GM18526 (cell line): Measurements from ENCODE around the gene RNASET2.

Experiments
- POLR2A ChIP-seq: IDR thresholded peaks from 3 replicates; pipeline ENCODE4 v1.6.1; 2011; ENCODE audit not compliant: insufficient read length; ENCODE audit errors: extremely low read depth

Gene RNASET2

DNA sequence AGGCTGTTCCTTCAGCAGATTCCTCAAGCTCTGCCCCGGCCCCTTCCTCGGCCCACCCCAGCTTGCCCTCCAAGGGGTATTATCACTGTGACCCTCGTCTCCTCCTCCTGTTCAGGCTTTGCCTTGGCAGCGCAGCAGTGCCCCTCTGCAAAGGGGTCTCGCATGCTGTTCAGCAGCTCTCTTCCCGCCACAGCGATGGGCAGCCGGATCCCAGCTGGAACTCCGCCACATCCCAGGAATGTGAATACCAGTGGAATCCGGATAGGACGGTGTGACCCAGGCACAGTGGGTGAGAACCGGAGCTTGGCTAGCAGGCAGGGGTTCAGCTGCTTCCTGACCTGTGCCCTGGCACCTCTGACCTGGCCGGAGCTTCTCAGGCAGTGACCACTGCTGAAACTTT, 52.9 kb downstream of the RNASET2 start:
- TF ChIP-seq POLR2A: no peak

- TF ChIP-seq POLR2A: no peak
Measured at GRCh38 chr6:166903027-166903426, 53.3 kb downstream of the RNASET2 start.

- TF ChIP-seq POLR2A: no peak
Measured at GRCh38 chr6:166902211-166902755, 54.1 kb downstream of the RNASET2 start.

- no peak for TF ChIP-seq POLR2A
Measured at GRCh38 chr6:166901626-166902025, 54.7 kb downstream of the RNASET2 start.

GRCh38 chr6:166900956-166901607, 55.3 kb downstream of the RNASET2 start:
- no peak for TF ChIP-seq POLR2A

DNA sequence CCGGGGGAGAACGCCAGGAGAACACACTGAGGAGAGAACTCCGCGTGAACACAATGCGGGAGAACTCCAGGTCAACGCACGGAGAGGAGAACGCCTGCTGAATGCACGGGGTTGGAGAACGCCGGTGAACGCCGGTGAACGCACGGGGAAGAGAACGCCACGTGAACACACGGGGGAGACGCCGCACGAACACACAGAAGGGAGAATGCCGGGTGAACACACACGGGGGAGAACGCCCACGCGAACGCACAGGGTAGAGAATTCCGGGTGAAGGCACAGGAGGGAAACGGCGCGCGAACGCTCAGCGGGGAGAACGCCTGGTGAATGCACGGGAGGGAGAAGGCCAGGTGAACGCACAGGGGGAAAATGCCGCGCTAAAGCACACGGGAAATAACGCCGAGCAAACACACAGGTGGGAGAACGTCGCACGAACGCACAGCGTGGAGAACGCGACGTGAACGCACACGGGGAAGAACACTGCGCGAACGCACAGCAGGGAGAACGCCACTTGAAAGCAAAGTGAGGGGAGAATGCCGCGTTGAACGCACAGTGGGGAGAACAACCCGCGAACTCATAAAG, 56.1 kb downstream of the RNASET2 start:
- no peak for TF ChIP-seq POLR2A

DNA sequence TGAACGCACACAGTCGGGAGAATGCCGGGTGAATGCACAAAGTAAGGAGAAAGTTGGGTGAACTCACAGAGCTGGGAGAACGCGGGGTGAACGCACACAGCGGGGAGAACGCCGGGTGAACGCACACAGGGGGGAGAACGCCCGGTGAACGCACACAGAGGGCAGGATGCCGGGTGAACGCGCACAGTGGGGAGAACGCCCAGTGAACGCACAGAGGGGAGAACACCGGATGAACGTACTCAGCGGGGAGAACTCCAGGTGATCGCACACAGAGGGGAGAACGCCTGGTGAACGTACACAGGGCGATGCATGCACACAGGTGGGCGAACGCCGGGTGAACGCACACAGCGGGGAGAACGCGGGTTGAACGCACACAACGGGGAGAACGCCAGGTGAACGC, 57.4 kb downstream of the RNASET2 start:
- no peak for TF ChIP-seq POLR2A

- no peak for TF ChIP-seq POLR2A
Measured at GRCh38 chr6:166879594-166879993, 76.8 kb downstream of the RNASET2 start.
